ENCODE measurements around the gene SLC7A1.

Gene SLC7A1

GRCh38 chr13:29582171-29582570, 13.3 kb downstream of the SLC7A1 start:
- peak; percentile 43 for DNase-seq

GRCh38 chr13:29581666-29582065, 13.8 kb downstream of the SLC7A1 start:
- DNase-seq: no peak

- no peak for DNase-seq
These were observed 16.4 kb downstream of the SLC7A1 start for GRCh38 chr13:29579094-29579493.

GRCh38 chr13:29578300-29579085, 17.0 kb downstream of the SLC7A1 start:
- peak; percentile 50 for DNase-seq

GRCh38 chr13:29577136-29578051, 18.1 kb downstream of the SLC7A1 start:
- no peak for DNase-seq

GRCh38 chr13:29576581-29576980, 18.9 kb downstream of the SLC7A1 start:
- no peak for DNase-seq

GRCh38 chr13:29575098-29575497, 20.4 kb downstream of the SLC7A1 start:
- no peak for DNase-seq

GRCh38 chr13:29573190-29573589, 22.3 kb downstream of the SLC7A1 start:
- DNase-seq: peak; percentile 65

GRCh38 chr13:29572575-29572974, 22.9 kb downstream of the SLC7A1 start:
- DNase-seq: no peak

- no peak for DNase-seq
These were observed 23.5 kb downstream of the SLC7A1 start for GRCh38 chr13:29571876-29572570.

GRCh38 chr13:29570051-29570654, 25.3 kb downstream of the SLC7A1 start:
- no peak for DNase-seq

GRCh38 chr13:29569253-29570050, 26.0 kb downstream of the SLC7A1 start:
- DNase-seq: no peak

GRCh38 chr13:29568731-29569130, 26.8 kb downstream of the SLC7A1 start:
- no peak for DNase-seq

GRCh38 chr13:29567411-29567810, 28.1 kb downstream of the SLC7A1 start:
- DNase-seq: no peak

- DNase-seq: no peak
These were observed 29.3 kb downstream of the SLC7A1 start for GRCh38 chr13:29566206-29566605.

- no peak for DNase-seq
These were observed 30.7 kb downstream of the SLC7A1 start for GRCh38 chr13:29564818-29565217.

GRCh38 chr13:29564373-29564772, 31.1 kb downstream of the SLC7A1 start:
- DNase-seq: no peak

- DNase-seq: no peak
These were observed 31.5 kb downstream of the SLC7A1 start for GRCh38 chr13:29563941-29564340.

GRCh38 chr13:29562786-29563438, 32.6 kb downstream of the SLC7A1 start:
- DNase-seq: no peak

- DNase-seq: no peak
These were observed 33.6 kb downstream of the SLC7A1 start for GRCh38 chr13:29561918-29562317.

GRCh38 chr13:29556742-29557141, 38.7 kb downstream of the SLC7A1 start:
- DNase-seq: no peak
